GM19438 (cell line): ENCODE measurements around the gene SPI1.
"Not testable (repeated sequence)": the region's sequence is repeated elsewhere in the genome, so short reads cannot be mapped to it uniquely, and the experiment has no call there.

Experiments used
- ATAC-seq: cut with Tn5 transposase; IDR thresholded peaks from one replicate; pipeline ENCODE4 v1.9.1; 2021; ENCODE audit warnings: low read depth; ENCODE audit not compliant: unreplicated experiment

SPI1 gene

DNA sequence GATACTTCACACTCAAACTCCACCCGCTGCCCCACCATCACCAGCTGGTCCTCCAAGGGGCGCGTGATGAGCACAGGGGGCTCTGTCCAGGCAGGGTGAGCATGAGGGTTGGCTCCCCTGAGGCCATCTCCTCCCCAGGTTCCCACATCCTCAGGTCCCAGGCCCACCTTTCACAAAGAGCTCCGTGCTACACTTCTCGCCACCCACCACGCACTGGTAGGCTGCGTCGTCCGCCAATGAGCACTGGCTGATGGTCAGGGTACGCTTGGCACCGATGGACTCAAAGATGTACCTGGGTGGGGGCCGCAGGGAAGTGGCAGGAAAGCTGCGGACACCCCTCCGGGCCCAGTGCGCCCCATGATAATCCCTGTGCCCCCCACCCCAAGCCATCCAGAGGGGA, 35.5 kb downstream of the SPI1 start:
- ATAC-seq = no peak

DNA sequence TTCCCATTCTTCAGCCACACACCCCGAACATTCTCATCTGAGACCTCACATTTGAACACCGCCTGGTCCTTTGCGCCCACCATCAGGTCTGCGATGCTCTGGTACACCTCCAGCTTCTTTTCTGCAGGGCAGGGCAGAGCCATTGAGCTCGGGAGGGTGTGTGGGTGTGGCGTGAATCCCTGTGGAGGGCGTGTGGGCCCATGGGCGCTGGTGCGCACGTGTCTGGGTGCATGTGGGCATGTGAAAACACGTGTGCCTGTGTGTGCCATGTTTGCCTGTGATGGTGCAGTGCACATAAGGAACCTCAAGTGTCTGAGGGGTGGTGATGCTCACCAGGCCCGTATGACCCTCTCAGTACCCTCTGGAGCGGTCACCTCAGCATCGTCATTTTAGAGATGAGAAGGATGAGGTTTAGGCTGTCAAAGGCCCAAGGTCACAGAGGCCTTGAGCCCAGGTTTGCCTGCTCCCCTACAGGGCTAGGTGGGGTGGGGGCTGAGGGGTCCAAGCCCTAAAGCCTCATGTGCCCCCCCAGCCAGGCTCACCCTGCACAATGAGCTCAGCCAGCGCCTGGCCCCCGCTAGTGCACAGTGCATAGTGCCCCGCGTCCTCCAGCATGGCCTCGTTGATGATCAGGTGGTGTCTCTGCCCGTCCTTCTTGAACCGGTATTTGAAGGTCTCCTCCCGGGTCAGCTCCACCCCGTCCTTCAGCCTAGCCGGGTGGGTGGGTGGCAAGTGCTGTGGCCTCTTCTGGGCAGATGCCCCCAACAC, 36.1 kb downstream of the SPI1 start:
- ATAC-seq = no peak

DNA sequence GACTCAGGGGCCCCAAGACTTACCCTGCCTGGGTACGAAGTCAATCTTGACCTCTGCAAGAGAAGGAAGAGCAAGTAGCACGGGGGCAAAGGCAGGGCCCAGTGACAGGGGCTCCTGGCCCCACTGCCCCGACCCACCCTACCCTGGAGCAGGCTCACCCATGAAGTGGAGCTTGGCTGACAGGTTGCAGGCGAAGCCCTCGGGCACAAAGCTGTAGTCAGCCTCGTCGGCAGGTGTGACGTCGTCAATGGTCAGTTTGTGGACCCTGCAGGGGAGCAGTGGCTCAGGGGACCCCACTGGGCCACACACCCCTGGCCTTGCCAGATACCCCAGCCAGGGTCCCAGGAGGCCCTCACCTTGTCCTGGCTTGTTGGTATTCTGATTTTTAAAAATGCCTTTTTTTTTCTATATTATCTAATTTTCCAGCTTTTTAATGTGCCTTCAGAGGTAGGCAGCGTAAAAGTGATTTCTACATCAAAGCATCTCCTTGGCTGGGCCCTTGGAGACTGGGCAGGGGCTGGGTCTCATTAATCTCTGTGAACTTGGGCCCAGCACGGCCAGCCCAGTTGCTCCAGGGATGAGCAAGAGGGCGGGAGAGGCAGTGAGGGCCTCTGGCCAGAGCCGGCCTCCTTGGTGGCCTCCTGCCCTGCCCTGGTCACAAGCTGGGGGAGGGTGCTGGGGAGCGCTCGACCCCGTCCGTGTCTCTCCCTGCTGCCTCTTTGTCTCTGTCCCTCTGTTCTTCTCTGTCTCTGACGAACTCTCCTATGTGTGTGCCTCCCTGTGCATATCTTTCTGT, 37.2 kb downstream of the SPI1 start:
- ATAC-seq = no peak

DNA sequence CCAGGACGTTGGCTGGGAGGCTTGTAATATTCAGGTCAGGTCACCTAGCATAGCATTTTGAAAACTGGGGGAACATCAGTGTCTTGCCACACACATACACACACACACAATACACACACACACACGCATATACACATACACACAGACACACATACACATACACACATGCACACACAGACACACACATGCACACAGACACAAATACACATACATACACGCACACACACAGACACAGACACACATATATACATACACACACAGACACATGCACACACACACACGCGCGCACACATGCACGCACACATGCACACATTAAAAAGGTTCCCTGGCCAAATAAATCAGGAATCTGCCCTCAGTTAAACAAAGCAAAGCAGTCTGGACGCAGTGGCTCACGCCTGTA, 38.3 kb downstream of the SPI1 start:
- ATAC-seq = no peak

DNA sequence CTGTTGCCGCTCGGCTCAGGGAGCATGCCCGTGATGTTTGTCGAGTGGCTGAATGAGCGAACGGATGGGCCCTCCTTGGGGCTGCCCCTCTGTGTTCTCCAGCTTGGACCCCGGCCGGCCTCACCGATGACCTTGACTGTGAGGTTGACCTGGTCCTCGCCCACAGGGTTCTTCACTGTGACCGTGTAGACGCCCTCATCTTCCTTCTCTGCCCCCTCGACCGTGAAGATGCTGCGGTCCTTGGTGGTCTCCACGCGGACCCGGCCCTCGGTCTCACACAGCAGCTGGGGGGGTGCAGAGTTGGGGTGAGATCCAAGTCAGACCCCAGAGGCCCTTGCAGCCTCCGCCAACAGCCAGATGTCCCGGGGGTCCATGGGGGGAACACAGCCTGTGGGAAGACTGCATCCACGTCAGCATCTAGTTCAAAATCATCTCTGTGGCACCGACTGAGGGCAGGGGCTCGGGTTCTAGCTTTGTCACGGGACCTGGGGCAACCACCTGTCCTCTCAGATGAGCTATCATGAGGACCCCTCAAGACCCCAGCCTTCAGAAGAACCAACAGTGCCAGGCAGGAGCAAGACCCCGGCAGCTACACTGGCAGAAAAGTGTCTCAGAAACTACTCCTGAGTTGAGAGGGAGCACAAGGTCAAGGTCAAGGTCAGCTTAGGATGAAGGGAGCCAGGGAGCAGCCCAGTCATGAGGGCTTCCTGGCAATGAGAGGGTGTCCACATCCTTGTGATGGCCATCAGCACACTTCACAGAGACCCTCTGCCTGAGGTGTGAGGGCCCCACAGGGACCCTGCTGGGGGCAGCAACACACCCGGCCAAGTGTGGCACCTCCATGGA, 39.7 kb downstream of the SPI1 start:
- ATAC-seq = no peak

DNA sequence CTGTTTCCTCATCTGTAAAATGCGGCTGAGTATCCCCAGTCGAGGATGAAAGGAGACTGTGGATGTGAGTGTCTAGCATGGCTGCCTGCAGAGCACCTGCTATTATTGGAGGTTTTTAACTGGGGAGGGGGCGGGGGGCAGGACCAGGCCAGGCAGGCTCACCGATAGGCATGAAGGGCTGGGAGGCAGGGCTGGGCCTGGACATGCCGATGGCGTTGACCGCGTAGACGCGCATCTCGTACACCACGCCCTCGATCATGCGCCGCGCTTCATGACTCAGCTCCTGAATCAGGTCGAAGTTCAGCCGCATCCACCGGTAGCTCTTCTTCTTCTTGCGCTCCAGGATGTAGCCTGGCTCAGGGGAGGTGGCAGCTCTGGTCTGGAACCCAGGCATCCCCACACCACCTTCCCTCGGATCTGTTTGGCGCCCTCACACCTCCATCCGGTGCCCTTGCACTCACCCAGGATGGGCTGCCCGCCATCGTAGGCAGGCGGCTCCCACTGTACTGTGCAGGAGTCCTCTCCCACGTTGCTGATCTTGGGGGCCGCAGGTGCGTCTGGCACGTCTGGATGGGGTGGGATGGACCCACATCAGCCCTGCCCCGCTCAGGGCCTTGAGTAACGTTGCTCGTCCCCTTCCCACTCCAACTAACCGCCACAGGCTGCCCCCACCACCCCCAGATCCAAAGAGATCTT, 41.0 kb downstream of the SPI1 start:
- no peak for ATAC-seq

DNA sequence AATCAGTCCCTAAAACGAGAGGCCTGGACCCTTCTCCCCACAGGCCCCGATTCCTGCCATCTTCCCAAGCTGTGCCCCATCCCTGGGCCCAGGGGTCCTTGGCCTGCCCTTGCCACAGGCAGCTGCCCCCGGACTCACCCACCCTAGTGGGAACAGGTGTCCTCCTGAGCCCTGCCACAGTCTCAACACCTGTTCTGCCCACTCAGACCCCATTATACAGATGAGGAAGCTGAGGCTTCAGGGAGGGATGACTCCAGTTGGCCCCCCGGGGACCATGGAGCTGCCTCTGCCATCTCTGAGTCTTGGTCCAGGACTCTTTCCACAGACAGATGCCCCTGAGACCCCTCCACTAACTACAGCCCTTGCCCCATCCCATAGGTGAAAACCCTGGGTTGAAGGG, 41.8 kb downstream of the SPI1 start:
- ATAC-seq = no peak

DNA sequence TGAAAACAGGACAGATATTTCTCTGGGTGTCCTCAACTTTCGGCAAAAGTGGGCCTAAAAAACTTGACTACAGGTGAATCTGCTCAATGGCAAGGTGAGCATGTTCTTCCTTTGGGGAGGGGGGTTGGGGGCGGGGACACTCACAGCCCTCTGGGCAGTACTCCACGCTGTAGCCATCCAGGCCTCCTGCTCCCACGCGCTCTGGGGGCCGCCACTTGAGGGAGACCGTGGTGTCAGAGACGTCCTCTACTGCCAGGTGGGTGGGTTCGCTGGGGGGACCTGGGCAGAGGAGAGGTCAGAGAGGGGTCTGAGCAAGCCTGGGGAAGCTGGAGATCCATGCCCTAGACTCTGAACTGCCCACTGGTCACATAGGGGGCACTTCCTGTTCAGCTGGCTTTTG, 42.6 kb downstream of the SPI1 start:
- ATAC-seq = no peak

DNA sequence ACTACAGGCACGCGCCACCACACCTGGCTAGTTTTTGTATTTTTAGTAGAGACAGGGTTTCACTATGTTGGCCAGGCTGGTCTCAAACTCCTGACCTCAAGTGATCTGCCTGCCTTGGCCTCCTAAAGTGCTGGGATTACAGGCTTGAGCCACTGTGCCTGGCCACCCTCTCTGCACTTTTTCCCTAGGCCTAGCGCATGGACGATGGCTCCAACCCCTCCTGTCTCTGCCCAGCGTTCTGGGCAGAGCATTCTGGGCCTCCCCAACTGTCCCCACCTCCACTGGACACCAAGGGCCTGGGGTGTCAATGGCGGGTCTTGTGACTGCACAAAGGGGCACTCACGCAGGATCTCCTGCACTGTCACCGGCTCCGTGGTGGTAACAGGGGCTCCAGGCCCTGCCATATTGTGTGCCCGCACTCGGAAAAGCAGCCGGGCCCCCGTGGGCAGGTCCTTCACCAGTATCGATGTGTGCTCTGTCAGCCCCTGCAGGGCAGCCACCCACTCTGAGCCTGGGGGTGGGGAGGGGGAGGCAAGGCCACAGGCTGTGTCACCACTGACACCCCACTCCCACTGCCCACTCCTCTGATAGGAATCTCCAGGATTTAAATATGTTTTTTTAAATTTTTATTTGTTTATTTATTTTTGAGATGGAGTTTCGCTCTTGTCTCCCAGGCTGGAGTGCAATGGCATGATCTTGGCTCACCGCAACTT, 43.5 kb downstream of the SPI1 start:
- not testable (repeated sequence) for ATAC-seq

DNA sequence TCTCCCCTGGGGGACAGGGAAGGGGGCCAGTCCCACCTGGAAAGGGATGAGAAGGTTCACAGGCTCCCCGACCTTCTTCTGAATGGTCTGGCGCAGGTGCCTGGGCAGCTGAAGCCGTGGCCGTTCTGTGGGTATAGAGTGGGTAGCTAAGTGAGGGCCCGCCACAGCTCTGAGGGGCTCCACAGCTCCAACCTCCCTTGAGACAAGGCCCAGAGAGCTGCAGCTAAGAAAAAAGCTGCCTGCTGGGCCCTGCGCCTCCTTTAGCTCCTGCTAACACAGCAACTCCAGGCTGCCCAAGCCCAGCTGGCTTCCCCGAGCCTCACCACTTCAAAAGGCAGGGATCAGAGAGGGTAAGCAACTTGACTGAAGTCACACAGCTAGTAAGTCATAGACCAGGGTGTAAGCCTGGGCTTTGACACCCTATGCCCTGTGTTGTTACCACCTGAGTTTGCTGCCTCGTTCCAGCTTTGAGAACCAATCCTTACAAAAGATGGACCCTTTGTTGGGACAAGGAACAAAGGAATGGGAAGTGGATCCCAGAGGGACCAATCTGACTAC, 44.4 kb downstream of the SPI1 start:
- ATAC-seq = no peak

DNA sequence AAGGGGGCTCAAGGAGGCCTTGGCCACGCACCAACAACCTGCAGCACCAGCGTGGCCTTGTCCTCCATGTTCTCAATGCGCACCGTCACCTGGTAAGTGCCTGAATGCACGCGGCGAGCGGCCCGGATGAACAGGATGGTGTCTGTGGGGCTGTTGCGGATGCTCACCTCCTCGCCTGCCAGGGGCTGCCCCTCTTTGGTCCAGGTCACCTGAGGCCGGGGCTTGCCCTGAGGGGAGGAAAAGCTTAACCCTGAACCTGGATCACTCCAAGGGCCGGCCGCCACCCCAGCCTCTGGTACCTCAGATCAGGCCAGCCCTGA, 44.9 kb downstream of the SPI1 start:
- no peak for ATAC-seq

DNA sequence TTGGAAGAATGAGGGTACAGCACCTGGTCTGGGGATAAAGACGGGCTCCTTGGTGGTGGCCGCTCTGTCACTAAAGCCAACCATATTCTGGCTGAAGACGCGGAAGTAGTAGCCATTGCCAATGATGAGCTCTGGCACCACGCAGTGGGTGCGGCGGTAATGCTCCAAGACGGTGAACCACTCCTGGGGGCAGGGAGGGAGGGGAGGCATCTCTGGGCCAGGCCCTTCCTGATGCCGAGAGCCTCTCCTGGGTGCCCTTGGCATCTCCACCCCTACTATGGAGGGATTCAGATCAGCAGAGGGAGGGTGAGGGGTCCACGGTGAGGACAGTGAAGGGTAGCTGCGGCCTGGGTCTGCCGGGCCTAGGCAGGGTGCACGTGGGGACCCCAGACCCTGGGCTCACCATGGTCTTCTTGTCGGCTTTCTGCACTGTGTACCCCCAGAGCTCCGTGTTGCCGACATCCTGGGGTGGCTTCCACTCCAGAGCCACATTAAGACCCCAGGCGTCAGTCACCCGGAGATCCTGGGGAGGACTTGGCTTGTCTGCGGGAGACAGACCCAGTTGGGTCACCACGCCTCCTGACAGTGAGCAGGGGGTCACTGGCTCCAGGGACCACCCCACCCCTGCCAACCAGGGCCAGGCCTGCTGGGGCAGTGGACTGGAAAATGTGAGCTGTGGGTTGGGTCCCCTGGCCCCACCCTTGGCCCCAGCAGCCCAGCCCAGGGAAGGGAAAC, 45.4 kb downstream of the SPI1 start:
- ATAC-seq = no peak

DNA sequence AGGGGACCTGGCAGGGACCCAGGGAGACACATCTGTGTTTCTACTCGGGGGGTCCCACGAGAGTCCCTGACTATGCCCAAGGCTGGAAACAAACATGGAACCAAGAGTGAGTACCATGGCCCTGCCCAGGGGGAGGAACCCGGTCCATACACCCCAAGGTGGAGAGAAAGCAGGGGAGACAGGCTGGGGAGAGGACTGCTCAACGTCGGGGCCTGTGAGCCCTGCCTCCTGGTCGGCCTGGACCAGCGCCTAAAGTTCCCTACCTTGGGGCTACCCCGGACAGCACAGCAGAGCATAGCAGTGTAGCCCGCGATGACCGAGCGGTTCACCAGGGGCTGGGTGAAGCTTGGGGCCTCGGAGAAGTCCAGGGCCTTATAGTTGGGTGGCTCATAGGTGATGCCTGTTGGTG, 46.0 kb downstream of the SPI1 start:
- no peak for ATAC-seq

DNA sequence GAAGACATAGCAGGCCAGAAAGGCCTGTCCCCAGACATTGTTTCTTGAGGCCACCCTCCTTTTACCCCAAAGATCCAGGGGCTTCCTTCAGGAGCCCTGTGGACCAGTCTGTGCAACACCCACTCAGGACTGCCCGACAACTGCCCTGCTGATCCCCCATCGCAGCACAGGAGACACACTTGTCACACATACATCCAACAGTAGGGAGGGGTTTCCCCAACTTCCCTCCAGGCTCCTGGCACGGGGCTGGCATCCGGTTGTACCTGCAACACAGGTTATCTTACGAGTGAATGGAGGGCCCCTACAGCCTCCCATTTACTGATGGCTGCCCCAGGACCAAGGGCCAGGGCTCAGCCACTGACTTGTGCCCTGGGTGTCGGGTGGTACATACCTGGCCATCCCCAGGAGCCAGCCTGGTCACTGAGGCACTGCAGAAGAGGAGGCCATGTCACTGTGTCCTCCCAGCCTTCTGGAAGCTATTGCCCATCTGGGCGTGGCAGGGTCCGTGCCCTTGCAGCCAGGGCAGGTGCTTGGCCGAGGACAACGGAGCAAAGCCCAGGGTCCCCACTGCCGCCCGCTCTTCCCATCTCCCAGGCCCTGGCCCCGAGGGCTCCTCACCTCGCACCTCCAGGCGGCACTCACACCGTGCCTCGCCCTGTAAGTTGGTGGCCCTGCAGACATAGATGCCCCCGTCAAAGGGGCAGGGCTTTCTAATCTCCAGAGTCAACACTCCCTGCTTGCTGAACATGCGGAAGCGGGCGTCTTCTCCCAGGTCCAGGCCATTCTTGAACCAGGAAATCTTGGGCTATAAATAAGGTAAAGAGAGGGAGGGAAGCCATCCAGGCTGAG, 46.7 kb downstream of the SPI1 start:
- ATAC-seq = no peak

DNA sequence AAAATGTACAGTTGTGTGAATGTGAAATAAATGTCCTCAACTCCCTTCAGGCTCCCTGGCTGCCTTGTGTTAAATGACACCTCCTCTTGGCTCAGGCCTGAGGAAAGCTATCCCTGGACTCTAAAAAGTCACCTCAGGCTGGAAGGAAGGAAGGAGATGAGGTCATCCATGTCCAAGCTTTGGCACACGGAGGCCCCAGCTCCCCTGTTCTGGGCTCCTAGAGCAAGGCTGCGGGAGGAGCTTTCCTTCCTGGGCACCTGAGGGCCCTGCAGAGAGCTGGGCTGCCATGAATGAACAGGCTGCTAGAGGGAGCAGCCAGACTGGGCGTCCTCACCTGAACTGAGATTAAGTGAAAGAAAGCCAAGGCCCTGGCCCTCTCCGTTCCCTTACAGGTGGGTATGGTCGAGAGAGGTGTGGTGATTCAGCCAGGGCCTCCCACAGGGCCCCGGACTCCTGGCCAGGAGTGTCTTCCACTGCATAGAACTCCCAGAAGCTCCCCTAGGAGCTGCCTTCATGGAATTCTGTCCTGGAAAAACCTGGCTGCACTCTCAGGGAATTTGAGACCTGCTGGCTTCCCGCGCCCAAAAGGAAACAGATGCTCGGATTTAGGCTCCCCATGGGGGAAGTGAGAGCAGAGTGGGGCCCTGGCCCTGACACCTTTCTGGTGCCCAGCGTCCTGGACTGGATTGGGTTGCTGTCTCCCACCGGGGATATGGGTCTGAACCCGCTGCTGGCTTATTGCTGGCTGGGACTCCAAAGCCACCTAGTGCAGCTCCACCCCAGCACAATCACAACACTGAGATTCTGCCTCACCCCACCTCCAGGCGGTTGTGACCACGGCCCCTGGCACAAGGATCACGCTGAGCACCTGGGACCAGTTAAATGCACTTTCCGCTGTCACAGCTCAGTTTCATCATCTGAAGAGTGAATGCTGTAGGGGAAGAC, 48.1 kb downstream of the SPI1 start:
- ATAC-seq = no peak

DNA sequence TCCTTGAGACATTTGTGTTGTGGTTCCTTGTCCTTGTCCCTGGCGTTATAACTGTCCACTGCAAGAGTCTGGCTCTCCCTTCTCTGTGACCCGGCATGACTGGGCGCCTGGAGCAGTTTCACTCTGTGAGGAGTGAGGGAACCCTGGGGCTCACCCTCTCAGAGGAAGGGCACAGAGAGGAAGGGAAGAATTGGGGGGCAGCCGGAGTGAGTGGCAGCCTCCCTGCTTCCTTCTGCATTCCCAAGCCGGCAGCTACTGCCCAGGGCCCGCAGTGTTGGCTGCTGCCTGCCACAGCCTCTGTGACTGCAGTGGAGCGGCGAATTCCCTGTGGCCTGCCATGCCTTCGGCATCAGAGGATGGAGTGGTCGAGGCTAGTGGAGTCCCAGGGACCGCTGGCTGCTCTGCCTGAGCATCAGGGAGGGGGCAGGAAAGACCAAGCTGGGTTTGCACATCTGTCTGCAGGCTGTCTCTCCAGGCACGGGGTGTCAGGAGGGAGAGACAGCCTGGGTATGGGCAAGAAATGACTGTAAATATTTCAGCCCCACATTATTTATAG, 48.8 kb downstream of the SPI1 start:
- no peak for ATAC-seq
